ENCODE measurements around the gene TMED10. TPM values are rescaled to one million over a fixed set of nuclear protein-coding genes. Genes with fewer than 3 reads are reported as not detected.
A peak's percentile ranks its signal among the peaks of the same experiment; 100 is the strongest.

The TMED10 gene
- total and polyA plus RNA-seq, 2 of the 13 experiments (the other 11 are each of a cell fraction or from before 2014, with no cell fraction given) = 311 to 377 TPM

- TF ChIP-seq ZEB1 (IDR thresholded peaks at IDR 0.05; ENCODE audit: insufficient replicate concordance, low read depth) (no peak), E2F1 (CRISPR knock-in tag; IDR thresholded peaks at IDR 0.05) (peak; percentile 51), RBAK (CRISPR knock-in tag; IDR thresholded peaks at IDR 0.05) (no peak), FOXK1 (CRISPR knock-in tag; IDR thresholded peaks at IDR 0.05; ENCODE audit: borderline replicate concordance, low read depth) (peak; percentile 90; the same call in 1 of the 2 replicates), ZBTB10 (CRISPR knock-in tag; IDR thresholded peaks at IDR 0.05; ENCODE audit: borderline replicate concordance) (no peak), ZBTB49 (CRISPR knock-in tag; IDR thresholded peaks at IDR 0.05; ENCODE audit: borderline replicate concordance) (no peak), PLRG1 (conservative IDR thresholded peaks at IDR 0.05) (no peak), CEBPB (IDR thresholded peaks at IDR 0.05; ENCODE audit: borderline replicate concordance, low read depth, low read length) (no peak), ZNF572 (CRISPR knock-in tag; IDR thresholded peaks at IDR 0.05) (peak; percentile 47; the same call in 1 of the 2 replicates), PPARG (CRISPR knock-in tag; conservative IDR thresholded peaks at IDR 0.05) (no peak; the same call in 1 of the 2 replicates), ZNF331 (CRISPR knock-in tag; IDR thresholded peaks at IDR 0.05) (peak; percentile 80), ZNF18 (CRISPR knock-in tag; IDR thresholded peaks at IDR 0.05; ENCODE audit: insufficient replicate concordance) (no peak), ZNF746 (CRISPR knock-in tag; IDR thresholded peaks at IDR 0.05) (peak; percentile 40; the same call in 1 of the 2 replicates), ZNF230 (CRISPR knock-in tag; IDR thresholded peaks at IDR 0.05) (peak; percentile 81; the same call in 1 of the 2 replicates), ZNF557 (CRISPR knock-in tag; IDR thresholded peaks at IDR 0.05) (no peak), TCF7 (IDR thresholded peaks at IDR 0.05; ENCODE audit: low read depth) (no peak), PHF5A (CRISPR knock-in tag; IDR thresholded peaks at IDR 0.05; ENCODE audit: low read depth, unreplicated experiment) (peak; percentile 67), ZNF614 (CRISPR knock-in tag; IDR thresholded peaks at IDR 0.05; ENCODE audit: borderline replicate concordance) (peak; percentile 57; the same call in 1 of the 2 replicates), CENPT (CRISPR knock-in tag; IDR thresholded peaks at IDR 0.05; ENCODE audit: low read depth) (peak; percentile 83; the same call in 1 of the 2 replicates), ZNF567 (CRISPR knock-in tag; IDR thresholded peaks at IDR 0.05; ENCODE audit: borderline replicate concordance) (no peak; the same call in 1 of the 2 replicates), ZNF660 (CRISPR knock-in tag; IDR thresholded peaks at IDR 0.05; ENCODE audit: borderline replicate concordance, low read depth) (no peak), ZFY (CRISPR knock-in tag; IDR thresholded peaks at IDR 0.05) (peak; percentile 100)
Observed at GRCh38 chr14:75126679-75127473, 49.5 kb downstream of the TMED10 start, which contains the start of gene NEK9 (continued).
